Lower leg skin (tissue), 3 donors: ENCODE results near the gene ZNF146.

Experiments
- CTCF ChIP-seq, 3 donors: fragments of 450-650 bp; IDR thresholded peaks; one replicate each; pipeline ENCODE4 v1.5.1; 2016; ENCODE audit warnings: antibody characterized with exemption in 3 of 3, mild to moderate bottlenecking in 3 of 3, moderate library complexity in 2 of 3
- POLR2A ChIP-seq, 2 donors: fragments of 450-650 bp; IDR thresholded peaks; one replicate each; pipeline ENCODE4 v1.6.1; 2016 to 2017; ENCODE audit warnings: antibody characterized with exemption in 2 of 2, mild to moderate bottlenecking in 1 of 2, moderate library complexity in 1 of 2

- no peak for TF ChIP-seq CTCF (IDR thresholded peaks at IDR 0.05)
- no peak for TF ChIP-seq POLR2A (IDR thresholded peaks at IDR 0.05)
Measured at GRCh38 chr19:36209372-36209771, 5.5 kb upstream of the ZNF146 start.
